KMS-11 (cell line): ENCODE measurements around the gene PCDH15.

Source experiments
- H2AFZ ChIP-seq: fragments of 200-600 bp; sonication (generic); 2 replicates; pipeline ENCODE4 v1.6.1; 2016; ENCODE audit warnings: antibody characterized with exemption, mixed run types, low read depth
- H3K27ac ChIP-seq: fragments of 200-600 bp; sonication (generic); 2 replicates; pipeline ENCODE4 v1.6.1; 2016; ENCODE audit warnings: mild to moderate bottlenecking, mixed run types
- H3K27me3 ChIP-seq: fragments of 200-600 bp; sonication (generic); 2 replicates; pipeline ENCODE4 v1.6.1; 2017; ENCODE audit warnings: mild to moderate bottlenecking, low read depth, mixed run types, moderate library complexity; ENCODE audit not compliant: insufficient read depth
- H3K36me3 ChIP-seq: fragments of 200-600 bp; sonication (generic); 2 replicates; pipeline ENCODE4 v1.6.1; 2017; ENCODE audit warnings: mild to moderate bottlenecking, mixed run types; ENCODE audit not compliant: insufficient read depth
- H3K4me1 ChIP-seq: fragments of 200-600 bp; sonication (generic); 2 replicates; pipeline ENCODE4 v1.6.1; 2016; ENCODE audit warnings: mild to moderate bottlenecking, low read depth, mixed run types; ENCODE audit not compliant: poor library complexity, severe bottlenecking
- H3K4me2 ChIP-seq: fragments of 200-600 bp; sonication (generic); 2 replicates; pipeline ENCODE4 v1.7.0; 2016; ENCODE audit warnings: mild to moderate bottlenecking, mixed run types
- H3K4me3 ChIP-seq: fragments of 200-600 bp; sonication (generic); IDR thresholded peaks from 2 replicates; pipeline ENCODE4 v1.6.1; 2017; ENCODE audit warnings: low read depth, low read length, mixed read lengths; ENCODE audit not compliant: insufficient read depth
- H3K79me2 ChIP-seq: fragments of 200-600 bp; sonication (generic); 2 replicates; pipeline ENCODE4 v1.6.1; 2016; ENCODE audit warnings: low read depth, mixed run types; ENCODE audit not compliant: insufficient read depth
- H3K9ac ChIP-seq: fragments of 200-600 bp; sonication (generic); 2 replicates; pipeline ENCODE4 v1.6.1; 2016; ENCODE audit warnings: mild to moderate bottlenecking, mixed run types
- H4K20me1 ChIP-seq: fragments of 200-600 bp; sonication (generic); 2 replicates; pipeline ENCODE4 v1.6.1; 2016; ENCODE audit warnings: mild to moderate bottlenecking, mixed run types; ENCODE audit not compliant: insufficient read depth
- CTCF ChIP-seq: fragments of 200-600 bp; sonication (generic); conservative IDR thresholded peaks from 2 replicates; pipeline ENCODE4 v1.6.1; 2017; ENCODE audit warnings: low read depth, mild to moderate bottlenecking, antibody characterized with exemption, low read length, moderate library complexity, mixed read lengths

The PCDH15 gene

GRCh38 chr10:54372179-54372578, 428.9 kb downstream of the PCDH15 start:
- TF ChIP-seq CTCF = no peak
- H3K27ac ChIP-seq = no peak overlapping the region
- no peak overlapping the region for H2AFZ ChIP-seq
- no peaks in the 10 kb centered on the region for H3K4me1 ChIP-seq
- H3K79me2 ChIP-seq = no peaks in the 10 kb centered on the region
- no peaks in the 10 kb centered on the region for H3K36me3 ChIP-seq
- no peak overlapping the region for H3K4me2 ChIP-seq
- no peak overlapping the region for H3K9ac ChIP-seq
- H3K4me3 ChIP-seq = no peak overlapping the region
- H4K20me1 ChIP-seq = no peaks in the 10 kb centered on the region
- no peaks in the 10 kb centered on the region for H3K27me3 ChIP-seq

DNA sequence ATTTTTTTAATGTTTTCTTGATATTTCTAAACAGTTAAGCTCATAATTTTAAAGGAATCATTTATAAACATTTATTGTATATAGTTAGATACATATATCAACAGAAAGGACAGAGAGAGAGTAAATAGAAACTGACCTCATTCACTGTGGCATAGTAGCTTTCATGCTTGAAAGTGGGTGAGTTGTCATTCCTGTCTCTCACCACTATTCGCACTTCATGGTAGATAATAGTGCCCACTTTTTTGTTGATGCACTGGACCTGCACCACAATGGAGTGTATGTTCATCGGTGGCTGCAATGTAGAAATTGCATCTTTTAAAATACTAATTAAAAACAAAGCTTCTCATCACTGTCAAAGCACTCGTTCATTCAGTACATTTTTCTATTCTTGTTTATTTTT, 432.0 kb downstream of the PCDH15 start:
- Histone ChIP-seq H3K4me1 (no peaks in the 10 kb centered on the region), H3K4me3 (no peak overlapping the region), H2AFZ (no peak overlapping the region), H3K79me2 (no peaks in the 10 kb centered on the region), H3K27me3 (no peaks in the 10 kb centered on the region), H3K27ac (no peak overlapping the region), H3K36me3 (no peaks in the 10 kb centered on the region), H3K9ac (no peak overlapping the region), H4K20me1 (no peaks in the 10 kb centered on the region), H3K4me2 (no peak overlapping the region)
- no peak for TF ChIP-seq CTCF

DNA sequence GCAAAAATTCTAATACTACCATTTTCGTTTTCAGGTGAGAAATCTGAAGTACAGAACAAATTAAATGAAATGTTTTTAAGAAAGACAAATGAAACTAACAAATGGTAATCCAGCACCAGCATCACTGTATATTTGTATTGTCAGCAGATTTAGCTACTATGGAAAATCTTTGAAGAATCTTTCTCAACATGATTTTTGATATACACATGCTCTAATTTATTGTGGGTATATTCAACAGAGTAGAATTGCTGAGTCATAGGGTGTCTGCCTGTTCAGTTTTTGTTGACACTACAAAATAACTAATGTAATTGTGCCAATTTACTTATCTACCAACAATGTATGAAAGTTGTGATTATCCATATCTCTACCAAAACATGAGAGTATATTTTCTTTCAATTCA, 437.6 kb downstream of the PCDH15 start:
- Histone ChIP-seq H3K79me2 (no peaks in the 10 kb centered on the region), H3K4me2 (no peak overlapping the region)

GRCh38 chr10:54342058-54342457, 459.0 kb downstream of the PCDH15 start:
- H3K4me1 ChIP-seq = no peaks in the 10 kb centered on the region
- H3K27ac ChIP-seq = no peak overlapping the region
- H3K27me3 ChIP-seq = no peaks in the 10 kb centered on the region
- no peaks in the 10 kb centered on the region for H3K79me2 ChIP-seq
- H3K4me3 ChIP-seq = no peak overlapping the region
- no peak overlapping the region for H3K9ac ChIP-seq
- H2AFZ ChIP-seq = no peak overlapping the region
- TF ChIP-seq CTCF = no peak
- no peaks in the 10 kb centered on the region for H4K20me1 ChIP-seq
- H3K4me2 ChIP-seq = no peak overlapping the region
- no peaks in the 10 kb centered on the region for H3K36me3 ChIP-seq

More for the DNA sequence above, 437.6 kb downstream of the PCDH15 start:
- Histone ChIP-seq H4K20me1 (no peaks in the 10 kb centered on the region), H2AFZ (no peak overlapping the region), H3K4me3 (no peak overlapping the region), H3K27ac (no peak overlapping the region; the same call in 1 of the 2 replicates), H3K36me3 (no peaks in the 10 kb centered on the region), H3K4me1 (peaks cover 9% of the 10 kb centered on the region), H3K27me3 (no peaks in the 10 kb centered on the region), H3K9ac (no peak overlapping the region)
- TF ChIP-seq CTCF = no peak
